Measurements from ENCODE around the gene THAP5.

The THAP5 gene, protein sequence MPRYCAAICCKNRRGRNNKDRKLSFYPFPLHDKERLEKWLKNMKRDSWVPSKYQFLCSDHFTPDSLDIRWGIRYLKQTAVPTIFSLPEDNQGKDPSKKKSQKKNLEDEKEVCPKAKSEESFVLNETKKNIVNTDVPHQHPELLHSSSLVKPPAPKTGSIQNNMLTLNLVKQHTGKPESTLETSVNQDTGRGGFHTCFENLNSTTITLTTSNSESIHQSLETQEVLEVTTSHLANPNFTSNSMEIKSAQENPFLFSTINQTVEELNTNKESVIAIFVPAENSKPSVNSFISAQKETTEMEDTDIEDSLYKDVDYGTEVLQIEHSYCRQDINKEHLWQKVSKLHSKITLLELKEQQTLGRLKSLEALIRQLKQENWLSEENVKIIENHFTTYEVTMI

DNA sequence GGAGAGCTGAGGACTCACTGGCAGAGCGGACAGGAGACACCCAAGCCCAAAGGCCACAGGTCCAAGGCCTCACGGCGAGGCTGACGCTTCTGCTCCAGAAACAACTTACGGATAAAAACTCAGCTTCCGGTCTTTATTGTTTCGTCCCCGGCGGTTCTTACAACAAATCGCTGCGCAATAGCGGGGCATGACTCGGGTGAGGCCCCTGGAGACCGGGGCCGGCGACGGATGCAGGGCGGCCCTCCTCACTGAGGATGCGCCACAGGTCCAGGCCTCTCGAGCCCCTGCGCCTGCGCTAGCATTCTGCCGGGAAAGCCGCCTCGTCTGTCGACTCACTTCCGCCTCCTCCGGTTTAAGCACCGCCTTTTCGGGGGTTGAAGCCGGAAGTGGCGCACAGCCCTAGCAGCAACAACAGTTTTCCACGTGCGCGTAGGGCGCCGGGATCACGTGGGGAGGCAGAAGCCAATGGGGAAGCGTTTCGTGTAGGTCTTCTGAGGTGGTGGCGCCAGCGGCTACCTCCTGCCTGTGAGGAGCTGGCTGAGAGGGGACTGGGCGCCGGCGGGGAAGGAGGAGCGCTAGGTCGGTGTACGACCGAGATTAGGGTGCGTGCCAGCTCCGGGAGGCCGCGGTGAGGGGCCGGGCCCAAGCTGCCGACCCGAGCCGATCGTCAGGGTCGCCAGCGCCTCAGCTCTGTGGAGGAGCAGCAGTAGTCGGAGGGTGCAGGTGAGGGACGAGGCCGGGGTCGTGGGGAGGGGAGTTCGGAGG, at the start of gene THAP5, which contains the start of gene DNAJB9:
THAP5 (minus strand) TSS at position 326 of the 765 bp plus-strand sequence; CDS start at position 189, 137 bp downstream.
DNAJB9 (plus strand) TSS at position 494 of the 765 bp plus-strand sequence. CDS start 1,853 bp downstream, outside the sequence.
- in situ Hi-C loops (cut with HindIII; ENCODE audit: low sequenced_read_pairs) = no loop called here
- H3K4me3 ChIP-seq (ENCODE audit: low read depth, low read length) = peak within 1 kb of the TSS; percentile 95
- DNase-seq (ENCODE audit: low read depth, low spot score) = peak; percentile 100
- TF ChIP-seq, protein P1, sequence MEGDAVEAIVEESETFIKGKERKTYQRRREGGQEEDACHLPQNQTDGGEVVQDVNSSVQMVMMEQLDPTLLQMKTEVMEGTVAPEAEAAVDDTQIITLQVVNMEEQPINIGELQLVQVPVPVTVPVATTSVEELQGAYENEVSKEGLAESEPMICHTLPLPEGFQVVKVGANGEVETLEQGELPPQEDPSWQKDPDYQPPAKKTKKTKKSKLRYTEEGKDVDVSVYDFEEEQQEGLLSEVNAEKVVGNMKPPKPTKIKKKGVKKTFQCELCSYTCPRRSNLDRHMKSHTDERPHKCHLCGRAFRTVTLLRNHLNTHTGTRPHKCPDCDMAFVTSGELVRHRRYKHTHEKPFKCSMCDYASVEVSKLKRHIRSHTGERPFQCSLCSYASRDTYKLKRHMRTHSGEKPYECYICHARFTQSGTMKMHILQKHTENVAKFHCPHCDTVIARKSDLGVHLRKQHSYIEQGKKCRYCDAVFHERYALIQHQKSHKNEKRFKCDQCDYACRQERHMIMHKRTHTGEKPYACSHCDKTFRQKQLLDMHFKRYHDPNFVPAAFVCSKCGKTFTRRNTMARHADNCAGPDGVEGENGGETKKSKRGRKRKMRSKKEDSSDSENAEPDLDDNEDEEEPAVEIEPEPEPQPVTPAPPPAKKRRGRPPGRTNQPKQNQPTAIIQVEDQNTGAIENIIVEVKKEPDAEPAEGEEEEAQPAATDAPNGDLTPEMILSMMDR (IDR thresholded peaks at IDR 0.05; ENCODE audit: low read depth, low read length) = no peak

DNA sequence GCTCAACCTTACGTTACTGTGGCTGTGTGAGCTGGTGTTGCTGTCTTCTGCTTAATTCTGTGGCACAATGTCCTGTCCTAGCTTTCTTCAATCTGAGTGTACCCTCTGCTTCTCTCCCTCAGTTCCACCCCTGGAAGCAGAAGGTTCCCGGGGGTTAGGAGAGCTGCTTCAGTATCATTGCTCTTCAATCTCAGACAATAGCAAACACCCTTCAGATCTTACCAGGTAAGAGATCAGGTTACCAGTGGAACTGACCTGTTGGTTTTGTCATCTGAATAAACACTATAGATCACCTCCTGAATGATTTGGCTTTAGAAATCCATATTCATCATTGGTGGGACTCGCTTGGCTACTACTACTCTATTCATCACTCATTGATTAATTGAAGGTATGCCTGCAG, 48.5 kb upstream of the THAP5 start:
- no peak overlapping the region for H3K4me3 ChIP-seq (ENCODE audit: low read depth, low read length)
- in situ Hi-C loops (cut with HindIII; ENCODE audit: low sequenced_read_pairs) = no loop called here
- TF ChIP-seq, protein P1 (IDR thresholded peaks at IDR 0.05; ENCODE audit: low read depth, low read length) = no peak
- DNase-seq (ENCODE audit: low read depth, low spot score) = no peak

DNA sequence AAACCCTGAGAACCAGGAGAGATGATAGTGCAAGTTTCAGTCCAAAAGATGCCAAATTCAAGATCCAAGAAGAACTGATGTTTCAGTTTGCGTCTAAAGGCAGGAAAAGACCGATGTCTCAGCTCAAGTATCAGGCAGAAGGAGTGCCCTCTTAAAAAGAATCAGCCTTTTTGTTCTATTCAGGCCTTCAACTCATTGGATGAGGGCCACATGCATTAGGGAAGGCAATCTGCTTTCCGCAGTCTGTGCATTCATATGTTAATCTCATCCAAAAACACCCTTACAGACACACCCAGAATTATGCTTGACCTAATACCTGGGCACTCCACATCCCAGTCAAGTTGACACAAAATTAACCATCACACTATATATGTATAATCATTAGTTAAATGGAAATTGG, 45.4 kb upstream of the THAP5 start:
- H3K4me3 ChIP-seq (ENCODE audit: low read depth, low read length) = no peak overlapping the region
- no peak for DNase-seq (ENCODE audit: low read depth, low spot score)
- TF ChIP-seq, protein P1 (IDR thresholded peaks at IDR 0.05; ENCODE audit: low read depth, low read length) = no peak
- in situ Hi-C loops (cut with HindIII; ENCODE audit: low sequenced_read_pairs) = no loop called here

DNA sequence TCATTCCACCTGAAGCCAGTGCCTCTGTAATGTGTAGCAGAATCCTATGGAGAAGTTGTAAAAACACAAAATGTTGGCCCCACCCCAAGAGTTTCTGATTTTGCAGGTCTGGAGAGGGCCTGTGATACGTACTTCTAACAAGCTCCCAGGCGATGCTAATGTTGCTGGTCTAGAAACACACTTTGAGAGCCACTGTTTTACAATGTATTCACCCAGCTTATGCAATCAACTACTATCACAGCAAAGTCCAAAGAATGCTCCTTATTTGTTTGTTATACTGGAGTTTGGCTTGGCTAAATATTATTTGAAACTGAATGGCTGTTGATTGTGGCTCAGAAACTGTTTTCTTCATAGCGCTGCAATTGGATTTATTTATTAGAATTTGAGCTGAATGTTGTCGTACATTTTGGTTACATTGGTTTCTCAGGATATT, 44.5 kb upstream of the THAP5 start:
- no peak for DNase-seq (ENCODE audit: low read depth, low spot score)
- H3K4me3 ChIP-seq (ENCODE audit: low read depth, low read length) = no peak overlapping the region
- TF ChIP-seq, protein P1 (IDR thresholded peaks at IDR 0.05; ENCODE audit: low read depth, low read length) = no peak
- in situ Hi-C loops (cut with HindIII; ENCODE audit: low sequenced_read_pairs) = no loop called here

DNA sequence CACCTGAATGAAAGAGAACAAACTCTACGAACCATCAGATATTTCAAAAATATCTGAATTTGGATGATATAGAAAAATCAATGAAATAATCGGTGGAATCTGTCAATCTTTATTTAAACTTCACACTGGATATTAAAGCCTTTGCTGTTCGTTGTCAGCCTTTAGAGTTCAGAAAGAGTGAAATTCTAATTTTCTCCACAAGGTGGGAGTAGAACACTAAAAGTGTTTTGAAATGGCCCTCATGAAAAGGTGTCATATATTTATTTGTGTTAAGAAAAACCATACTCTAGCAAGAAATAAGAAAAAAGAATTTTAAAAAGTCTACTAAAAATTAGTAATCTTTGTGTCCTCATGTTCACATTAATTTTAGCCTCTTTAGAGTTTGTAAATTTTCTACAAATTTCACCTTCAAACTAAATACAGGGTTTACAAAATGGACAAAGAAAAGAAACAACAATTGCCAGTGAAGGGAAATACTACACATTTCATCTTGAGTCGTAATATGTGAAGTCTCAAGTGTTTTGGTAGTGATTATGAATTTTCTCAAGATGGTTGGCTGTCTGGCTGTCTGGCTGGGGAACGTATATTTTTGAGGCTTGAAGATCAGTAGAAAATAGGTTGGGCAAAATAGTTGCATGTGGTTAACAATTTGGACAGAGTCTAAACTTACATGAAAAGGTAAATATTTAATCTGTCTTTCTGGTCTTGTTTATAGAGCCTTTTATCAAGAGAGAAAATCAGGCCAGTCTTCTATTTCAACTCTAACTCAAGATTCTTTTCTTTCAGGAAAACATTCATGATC, 43.8 kb upstream of the THAP5 start:
- DNase-seq (ENCODE audit: low read depth, low spot score) = peak; percentile 50
- TF ChIP-seq, protein P1 (IDR thresholded peaks at IDR 0.05; ENCODE audit: low read depth, low read length) = peak; percentile 50
- in situ Hi-C loops (cut with HindIII; ENCODE audit: low sequenced_read_pairs) = no loop called here
- no peak overlapping the region for H3K4me3 ChIP-seq (ENCODE audit: low read depth, low read length)

DNA sequence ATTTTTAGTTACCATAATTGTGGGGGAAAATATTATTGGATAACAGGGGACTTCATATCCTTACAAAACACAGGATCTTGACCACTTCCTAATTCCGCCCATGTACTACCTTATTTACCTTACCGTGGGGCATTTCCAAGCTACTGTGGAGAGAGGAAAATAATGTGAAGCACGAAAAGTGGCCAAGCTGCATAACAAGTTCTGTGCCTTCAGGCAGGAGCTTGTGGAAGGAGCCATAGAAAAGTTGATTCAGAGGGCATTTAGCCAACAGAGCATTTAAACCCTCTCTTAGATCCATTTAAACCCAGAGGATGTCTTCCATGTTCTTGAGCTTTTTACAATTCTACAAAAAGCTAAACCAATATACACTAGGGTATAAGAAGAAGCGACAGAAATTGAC, 41.8 kb upstream of the THAP5 start:
- TF ChIP-seq, protein P1 (IDR thresholded peaks at IDR 0.05; ENCODE audit: low read depth, low read length) = no peak
- in situ Hi-C loops (cut with HindIII; ENCODE audit: low sequenced_read_pairs) = no loop called here
- DNase-seq (ENCODE audit: low read depth, low spot score) = no peak

More for the DNA sequence above, 41.8 kb upstream of the THAP5 start:
- no peak overlapping the region for H3K4me3 ChIP-seq (ENCODE audit: low read depth, low read length)

Data from astrocyte of the spinal cord (primary cell).